Glutamatergic neuron (in vitro differentiated cells): ENCODE measurements around the gene ASCC3. TPM values are rescaled to one million over a fixed set of nuclear protein-coding genes. Genes with fewer than 3 reads are reported as not detected.

Source experiments
- DNase-seq: peaks from one replicate; pipeline ENCODE4 v3.0.0; 2022
- H3K27ac Mint-ChIP-seq: one replicate; pipeline ENCODE4 v1.8.0; 2020; ENCODE audit warnings: mild to moderate bottlenecking, mixed read lengths, inconsistent platforms; ENCODE audit not compliant: unreplicated experiment
- H3K27me3 Mint-ChIP-seq: one replicate; pipeline ENCODE4 v1.8.0; 2020; ENCODE audit warnings: mild to moderate bottlenecking, moderate library complexity, mixed read lengths, inconsistent platforms; ENCODE audit not compliant: unreplicated experiment
- H3K36me3 Mint-ChIP-seq: one replicate; pipeline ENCODE4 v1.8.0; 2020; ENCODE audit warnings: mild to moderate bottlenecking, mixed read lengths, inconsistent platforms; ENCODE audit not compliant: unreplicated experiment
- H3K4me1 Mint-ChIP-seq: one replicate; pipeline ENCODE4 v1.8.0; 2020; ENCODE audit warnings: mild to moderate bottlenecking, low read depth, mixed read lengths, inconsistent platforms; ENCODE audit not compliant: unreplicated experiment
- H3K4me3 Mint-ChIP-seq: one replicate; pipeline ENCODE4 v1.8.0; 2020; ENCODE audit warnings: mild to moderate bottlenecking, mixed read lengths, inconsistent platforms; ENCODE audit not compliant: unreplicated experiment
- H3K9me3 Mint-ChIP-seq: one replicate; pipeline ENCODE4 v1.8.0; 2020; ENCODE audit warnings: mild to moderate bottlenecking, moderate library complexity, mixed read lengths, inconsistent platforms; ENCODE audit not compliant: unreplicated experiment
- CTCF ChIP-seq: fragments of 200-600 bp; sonication (generic); IDR thresholded peaks from one replicate; pipeline ENCODE4 v1.5.0; 2021; ENCODE audit not compliant: partially characterized antibody, unreplicated experiment
- total RNA-seq: library from RNA; stranded (reverse); fragmentation: NEBNext Ultra II Directional; extraction: Animal tissue kit (Norgen Biotek cat#: 25700); gene quantifications from one replicate; pipeline ENCODE4 v1.2.1, GENCODE V29; 2021; ENCODE audit not compliant: unreplicated experiment

Gene ASCC3
- total RNA-seq, 1 donor from 2014 or later: 49.6 TPM

- Mint-ChIP-seq H3K27me3 (no peaks in the 10 kb centered on the region), H3K4me3 (no peak overlapping the region), H3K9me3 (no peaks in the 10 kb centered on the region), H3K4me1 (peaks cover 1% of the 10 kb centered on the region), H3K36me3 (peaks cover 5% of the 10 kb centered on the region), H3K27ac (no peak overlapping the region)
- no peak for TF ChIP-seq CTCF
- no peak for DNase-seq
Observed at GRCh38 chr6:100565439-100566104, 315.6 kb downstream of the ASCC3 start.

DNA sequence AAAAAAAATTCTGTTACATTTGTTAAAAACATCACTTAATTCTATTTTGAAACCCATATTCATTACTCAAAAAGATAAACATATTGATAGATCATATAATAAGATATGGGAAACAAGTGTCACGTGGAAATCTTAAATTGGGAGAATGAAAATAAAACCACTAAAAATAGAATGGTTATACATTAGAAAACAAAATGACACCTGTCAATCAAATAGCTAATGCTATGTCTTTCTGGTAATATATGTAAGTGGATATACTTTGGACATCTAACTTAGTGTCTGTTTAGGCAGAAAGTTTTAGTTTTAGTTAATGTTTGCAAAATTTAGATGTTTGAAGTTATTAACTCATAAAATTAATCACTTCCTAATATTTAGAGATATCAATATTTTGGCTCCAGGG, 321.3 kb downstream of the ASCC3 start:
- H3K4me1 Mint-ChIP-seq: peaks cover 5% of the 10 kb centered on the region
- DNase-seq: no peak
- no peaks in the 10 kb centered on the region for H3K36me3 Mint-ChIP-seq
- no peaks in the 10 kb centered on the region for H3K9me3 Mint-ChIP-seq
- no peaks in the 10 kb centered on the region for H3K27me3 Mint-ChIP-seq
- no peak for TF ChIP-seq CTCF
- no peak overlapping the region for H3K27ac Mint-ChIP-seq
- H3K4me3 Mint-ChIP-seq: no peak overlapping the region

DNA sequence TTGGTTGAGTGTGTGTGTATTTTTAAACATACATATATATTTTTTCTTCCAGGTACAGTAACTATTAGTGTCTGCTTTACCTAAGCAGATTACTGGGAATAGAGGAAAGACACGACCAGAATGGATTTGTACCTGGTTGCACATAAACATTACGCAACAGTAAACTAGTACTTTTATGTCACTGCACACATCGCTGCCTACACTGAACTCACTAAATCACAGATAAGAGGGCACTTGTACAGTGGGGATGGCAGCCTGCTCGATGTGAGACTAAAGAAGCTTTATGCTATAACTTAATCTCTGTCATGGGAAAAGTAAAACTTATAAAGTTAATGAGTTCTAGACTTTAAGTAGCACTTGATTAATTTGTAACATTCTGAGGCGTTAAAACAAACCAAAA, 326.9 kb downstream of the ASCC3 start:
- Mint-ChIP-seq H3K27me3 (no peaks in the 10 kb centered on the region), H3K4me3 (no peak overlapping the region)
- no peak for TF ChIP-seq CTCF

DNA sequence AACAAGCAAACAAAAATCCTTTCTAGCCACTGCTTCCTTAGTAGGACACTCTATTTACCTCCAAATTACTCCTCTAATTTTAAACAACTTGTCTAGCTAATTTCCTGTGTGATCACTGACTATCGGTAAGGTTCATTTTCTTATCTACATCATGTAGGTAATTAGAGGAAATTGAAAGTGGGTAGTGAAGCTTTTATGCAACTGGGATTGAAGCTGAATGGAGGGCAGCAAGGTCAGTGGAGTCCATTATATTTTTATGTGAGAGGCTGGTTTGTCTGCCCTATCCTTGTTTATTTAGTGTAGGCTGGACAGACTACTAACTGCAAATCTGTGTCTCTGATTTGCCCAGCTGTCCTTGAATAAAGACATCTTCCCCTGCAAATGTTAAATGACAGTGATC, 327.9 kb downstream of the ASCC3 start:
- H3K27ac Mint-ChIP-seq: peak overlapping the region; percentile 14
- no peaks in the 10 kb centered on the region for H3K36me3 Mint-ChIP-seq
- TF ChIP-seq CTCF: no peak
- no peaks in the 10 kb centered on the region for H3K27me3 Mint-ChIP-seq
- H3K9me3 Mint-ChIP-seq: no peaks in the 10 kb centered on the region
- H3K4me3 Mint-ChIP-seq: no peak overlapping the region
- DNase-seq: no peak
- peaks cover 9% of the 10 kb centered on the region for H3K4me1 Mint-ChIP-seq

More for the DNA sequence above, 326.9 kb downstream of the ASCC3 start:
- DNase-seq: no peak
- Mint-ChIP-seq H3K27ac (no peak overlapping the region), H3K36me3 (no peaks in the 10 kb centered on the region), H3K9me3 (no peaks in the 10 kb centered on the region), H3K4me1 (peaks cover 9% of the 10 kb centered on the region)

DNA sequence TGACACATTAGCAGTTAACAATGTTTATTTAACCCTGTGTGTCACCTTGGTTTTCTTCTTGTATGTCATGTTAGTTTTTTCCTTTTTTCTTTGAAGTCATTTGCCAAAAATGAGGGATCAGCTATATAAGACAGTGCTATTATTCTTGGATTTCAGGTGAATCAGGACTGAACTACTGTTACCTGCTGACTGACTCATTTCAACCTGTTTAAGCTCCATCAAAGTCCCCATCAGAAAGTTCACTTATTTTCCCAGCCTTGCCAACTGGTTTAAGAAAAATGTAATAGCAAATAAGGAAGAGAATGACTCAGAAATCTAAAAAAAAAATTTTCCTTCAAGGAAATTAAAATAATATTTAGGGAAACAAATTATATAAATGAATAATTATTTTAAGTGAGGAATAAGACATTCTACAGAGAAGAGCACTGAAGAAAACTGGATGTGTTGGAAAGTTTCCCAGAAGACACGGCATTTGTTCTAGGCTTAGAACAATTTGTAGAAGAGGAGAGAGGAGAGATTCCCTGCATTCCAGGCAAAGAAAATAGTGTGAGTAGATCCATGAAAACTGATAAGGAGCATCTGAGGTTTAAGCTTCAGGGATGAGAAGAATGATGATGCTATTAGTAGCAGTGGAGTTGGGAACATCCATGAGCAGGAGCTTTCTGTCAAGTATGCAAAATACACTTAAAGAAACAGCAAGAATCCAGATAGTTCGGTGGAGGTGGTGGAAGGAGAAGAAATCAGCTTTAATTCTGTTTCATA, 331.5 kb downstream of the ASCC3 start:
- Mint-ChIP-seq H3K27me3 (no peaks in the 10 kb centered on the region), H3K36me3 (no peaks in the 10 kb centered on the region), H3K4me3 (no peak overlapping the region), H3K27ac (no peak overlapping the region), H3K9me3 (no peaks in the 10 kb centered on the region), H3K4me1 (peaks cover 9% of the 10 kb centered on the region)
- no peak for TF ChIP-seq CTCF
- no peak for DNase-seq
